K562 (cell line): ENCODE results near the gene TMEM218. TPM values are rescaled to one million over a fixed set of nuclear protein-coding genes. Genes with fewer than 3 reads are reported as not detected.
A peak's percentile ranks its signal among the peaks of the same experiment; 100 is the strongest.

Source experiments
- ARHGAP35 ChIP-seq: fragments of 450-650 bp; IDR thresholded peaks from 2 replicates; pipeline ENCODE4 v1.6.1; 2018; ENCODE audit not compliant: partially characterized antibody
- ATF1 ChIP-seq, 2 experiments: fragments of 450-650 bp in 1 of 2; IDR thresholded peaks; 2 replicates each; pipeline ENCODE4 v1.6.1; 2016; ENCODE audit warnings: missing compliant biosample characterization in 1 of 2, missing genetic modification characterization in 1 of 2
- CREB3 ChIP-seq: fragments of 450-650 bp; conservative IDR thresholded peaks from 2 replicates; pipeline ENCODE4 v1.6.1; 2016; ENCODE audit warnings: missing genetic modification characterization, low read depth, mild to moderate bottlenecking, missing compliant biosample characterization, moderate library complexity
- CUX1 ChIP-seq: fragments of 200-800 bp; sonication (Bioruptor generic); IDR thresholded peaks from 2 replicates; pipeline ENCODE4 v1.6.1; 2016; ENCODE audit warnings: missing genetic modification characterization, missing compliant biosample characterization
- ELF4 ChIP-seq: fragments of 450-650 bp; formaldehyde crosslinking; IDR thresholded peaks from 2 replicates; pipeline ENCODE4 v1.4.0; 2022; ENCODE audit warnings: missing genetic modification characterization
- ERF ChIP-seq: fragments of 450-650 bp; formaldehyde crosslinking; IDR thresholded peaks from 2 replicates; pipeline ENCODE4 v1.4.0; 2020; ENCODE audit warnings: mild to moderate bottlenecking, mixed read lengths
- FOSL1 ChIP-seq: fragments of 200-800 bp; sonication (Bioruptor generic); conservative IDR thresholded peaks from 2 replicates; pipeline ENCODE4 v1.6.1; 2016; ENCODE audit warnings: missing genetic modification characterization, missing compliant biosample characterization
- HDAC1 ChIP-seq, 2 experiments: fragments of 450-650 bp; IDR thresholded peaks; 2 replicates each; pipeline ENCODE4 v1.6.1; 2016 to 2017; ENCODE audit warnings: inconsistent platforms in 1 of 2, mild to moderate bottlenecking in 1 of 2, moderate library complexity in 1 of 2
- KDM1A ChIP-seq, 2 experiments: fragments of 450-650 bp; IDR thresholded peaks; 2 replicates each; pipeline ENCODE4 v1.6.1; 2016; ENCODE audit warnings: mild to moderate bottlenecking in 2 of 2
- NR0B1 ChIP-seq: fragments of 450-650 bp; IDR thresholded peaks from one replicate; pipeline ENCODE4 v1.6.1; 2018; ENCODE audit warnings: mild to moderate bottlenecking, moderate library complexity; ENCODE audit not compliant: partially characterized antibody
- NR2F6 ChIP-seq: fragments of 450-650 bp; formaldehyde crosslinking; IDR thresholded peaks from 2 replicates; pipeline ENCODE4 v1.4.0; 2020; ENCODE audit warnings: mild to moderate bottlenecking
- POLR2A ChIP-seq: fragments of 450-650 bp; conservative IDR thresholded peaks from 2 replicates; pipeline ENCODE4 v1.6.1; 2016
- SRSF1 ChIP-seq: fragments of 200-400 bp; formaldehyde crosslinking; IDR thresholded peaks from 2 replicates; pipeline ENCODE4 v1.6.1; 2017; ENCODE audit warnings: mild to moderate bottlenecking, low read depth, low read length, moderate library complexity
- STAT6 ChIP-seq: sonication (generic); formaldehyde crosslinking; IDR thresholded peaks from 2 replicates; pipeline ENCODE4 v1.8.1; 2023; ENCODE audit warnings: mild to moderate bottlenecking, missing genetic modification reagents
- TAL1 ChIP-seq: fragments of 450-650 bp; IDR thresholded peaks from 2 replicates; pipeline ENCODE4 v1.6.1; 2016; ENCODE audit warnings: mild to moderate bottlenecking
- TARDBP ChIP-seq: fragments of 450-650 bp; IDR thresholded peaks from 2 replicates; pipeline ENCODE4 v1.6.1; 2016
- TSC22D4 ChIP-seq: fragments of 450-650 bp; IDR thresholded peaks from 2 replicates; pipeline ENCODE4 v1.6.1; 2016; ENCODE audit warnings: missing genetic modification characterization, missing biosample characterization, control low read depth
- ZBTB17 ChIP-seq: fragments of 450-650 bp; formaldehyde crosslinking; IDR thresholded peaks from 2 replicates; pipeline ENCODE4 v1.4.0; 2020; ENCODE audit warnings: mild to moderate bottlenecking
- polyA plus RNA-seq, 8 experiments: library from polyadenylated mRNA; depleted of rRNA in 4 of 8; stranded (reverse) in 5 of 8; unstranded in 3 of 8; fragments of >200 nt; fragmentation: Nextera tagmentation in 2 of 8; fragmentation: Illumina TruSeq in 1 of 8; extraction: Ambion mirVana in 2 of 8; extraction: Trizol in 1 of 8; gene quantifications; 2 replicates each; pipeline versions ENCODE4 v1.2.1 to v1.2.3, GENCODE V29; 2011 to 2014; ENCODE audit warnings: inconsistent platforms in 1 of 8, missing spikeins in 1 of 8
- total RNA-seq, 7 experiments: library from RNA; depleted of rRNA in 6 of 7; stranded (reverse); fragments of >200 nt in 6 of 7; fragmentation: Illumina TruSeq in 2 of 7; extraction: Trizol in 2 of 7; gene quantifications; 2 replicates each; pipeline versions ENCODE4 v1.2.1 to v1.2.3, GENCODE V29; 2011 to 2021; ENCODE audit warnings: low replicate concordance in 1 of 7

The TMEM218 gene
- total and polyA plus RNA-seq, 9 of the 15 experiments (the other 6 are each of a cell fraction or from before 2014, with no cell fraction given), result 13.4 to 32.2 (median 25.4) TPM

GRCh38 chr11:125074511-125075241 is 36.8 kb downstream of the TMEM218 start (continued):
- peak; percentile 61; the same call in 1 of the 2 replicates for TF ChIP-seq FOSL1 (tag)
- peak; percentile 66 to 79 for TF ChIP-seq KDM1A (IDR thresholded peaks at IDR 0.05)
- no peak for TF ChIP-seq TSC22D4 (tag)
- peak; percentile 55; the same call in 1 of the 2 replicates for TF ChIP-seq TARDBP
- no peak for TF ChIP-seq ERF (CRISPR knock-in tag)
- TF ChIP-seq NR2F6 (CRISPR knock-in tag), result no peak
- 0 out of 2 replicates have a peak, but pooled peaks have one; percentile 27 for TF ChIP-seq STAT6 (CRISPR knock-in tag)
- no peak for TF ChIP-seq NR0B1
- TF ChIP-seq CREB3, result no peak
- 0 out of 2 replicates have a peak, but pooled peaks have one; percentile 23 for TF ChIP-seq CUX1 (CRISPR knock-in tag)
- no peak for TF ChIP-seq SRSF1
- peak; percentile 85 for TF ChIP-seq TAL1
- peak in 1 of 2 experiments; percentile 75; a peak in 2 of 4 replicates for TF ChIP-seq HDAC1 (IDR thresholded peaks at IDR 0.05)
- no peak for TF ChIP-seq ZBTB17 (CRISPR knock-in tag)
- TF ChIP-seq ELF4 (CRISPR knock-in tag), result no peak
- 0 out of 2 replicates have a peak, but pooled peaks have one; percentile 44 for TF ChIP-seq POLR2A
- TF ChIP-seq ARHGAP35, result no peak
- TF ChIP-seq ATF1 (CRISPR knock-in tag; IDR thresholded peaks at IDR 0.05), result no peak
- 0 out of 2 replicates have a peak, but pooled peaks have one; percentile 15 for TF ChIP-seq ATF1 (tag; IDR thresholded peaks at IDR 0.05)
